IPS-18a (cell line): ENCODE data around the gene BRCA1.
"Not testable (repeated sequence)": the region's sequence is repeated elsewhere in the genome, so short reads cannot be mapped to it uniquely, and the experiment has no call there.

Source experiments
- H3K27ac ChIP-seq: one replicate; pipeline ENCODE4 v1.5.1; 2013; ENCODE audit warnings: low read length
- H3K27me3 ChIP-seq: one replicate; pipeline ENCODE4 v1.6.1; 2013; ENCODE audit warnings: mild to moderate bottlenecking, low read length; ENCODE audit not compliant: control insufficient read depth, insufficient read depth
- H3K36me3 ChIP-seq: one replicate; pipeline ENCODE4 v1.6.1; 2013; ENCODE audit warnings: low read depth, low read length; ENCODE audit not compliant: control insufficient read depth
- H3K4me1 ChIP-seq: one replicate; pipeline ENCODE4 v1.6.1; 2013; ENCODE audit warnings: low read depth, low read length; ENCODE audit not compliant: control insufficient read depth
- H3K4me3 ChIP-seq: one replicate; pipeline ENCODE4 v1.5.1; 2013; ENCODE audit warnings: low read length
- H3K9ac ChIP-seq: one replicate; pipeline ENCODE4 v1.6.1; 2013; ENCODE audit warnings: mild to moderate bottlenecking, low read length, moderate library complexity
- H3K9me3 ChIP-seq: one replicate; pipeline ENCODE4 v1.6.1; 2013; ENCODE audit warnings: low read depth, low read length; ENCODE audit not compliant: control insufficient read depth

The BRCA1 gene

GRCh38 chr17:43127333-43127876 is 2.2 kb upstream of the BRCA1 start:
- H3K27ac ChIP-seq, H3K4me1 ChIP-seq, H3K4me3 ChIP-seq, H3K9ac ChIP-seq, H3K27me3 ChIP-seq, H3K9me3 ChIP-seq, H3K36me3 ChIP-seq: not testable (repeated sequence)

DNA sequence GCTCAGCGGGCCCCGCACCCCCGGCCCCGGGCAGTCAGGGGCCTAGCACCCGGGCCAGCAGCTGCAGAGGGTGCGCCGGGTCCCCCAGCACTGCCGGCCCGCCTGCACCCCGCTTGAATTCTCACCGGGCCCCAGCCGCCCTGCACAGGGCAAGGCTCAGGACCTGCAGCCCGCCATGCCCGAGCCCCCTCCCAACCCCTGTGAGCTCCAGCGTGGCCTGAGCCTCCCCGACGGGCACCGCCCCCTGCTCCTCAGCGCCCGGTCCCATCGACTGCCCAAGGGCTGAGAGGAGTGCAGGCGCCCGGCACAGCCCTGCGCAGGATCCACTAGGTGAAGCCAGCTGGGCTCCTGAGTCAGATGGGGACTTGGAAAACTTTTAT is 1.7 kb upstream of the BRCA1 start:
- Histone ChIP-seq H3K27me3 (no peaks in the 10 kb centered on the region), H3K9me3 (no peaks in the 10 kb centered on the region), H3K27ac (no peak overlapping the region), H3K4me3 (no peak overlapping the region), H3K36me3 (no peaks in the 10 kb centered on the region), H3K9ac (no peak overlapping the region), H3K4me1 (no peaks in the 10 kb centered on the region)

GRCh38 chr17:43125967-43126910 is 1.1 kb upstream of the BRCA1 start:
- Histone ChIP-seq H3K4me1 (no peaks in the 10 kb centered on the region), H3K27me3 (no peaks in the 10 kb centered on the region), H3K27ac (peak overlapping the region; percentile 98), H3K9me3 (no peaks in the 10 kb centered on the region), H3K9ac (peak overlapping the region; percentile 96), H3K4me3 (peak overlapping the region; percentile 96), H3K36me3 (no peaks in the 10 kb centered on the region)

GRCh38 chr17:43118679-43119615 is 6.2 kb downstream of the BRCA1 start:
- Histone ChIP-seq H3K27me3 (no peaks in the 10 kb centered on the region), H3K4me3 (no peak overlapping the region), H3K9me3 (no peaks in the 10 kb centered on the region), H3K27ac (no peak overlapping the region), H3K36me3 (no peaks in the 10 kb centered on the region), H3K4me1 (no peaks in the 10 kb centered on the region), H3K9ac (no peak overlapping the region)

- H3K9me3 ChIP-seq: no peaks in the 10 kb centered on the region
- H3K27ac ChIP-seq: no peak overlapping the region
- no peak overlapping the region for H3K4me3 ChIP-seq
- H3K36me3 ChIP-seq: no peaks in the 10 kb centered on the region
- no peak overlapping the region for H3K9ac ChIP-seq
- no peaks in the 10 kb centered on the region for H3K27me3 ChIP-seq
- no peaks in the 10 kb centered on the region for H3K4me1 ChIP-seq
These were observed 11.0 kb downstream of the BRCA1 start for GRCh38 chr17:43114151-43114552.

GRCh38 chr17:43106552-43106951 is 18.6 kb downstream of the BRCA1 start:
- Histone ChIP-seq H3K4me3 (no peak overlapping the region), H3K27ac (no peak overlapping the region), H3K36me3 (peaks cover 20% of the 10 kb centered on the region), H3K9ac (no peak overlapping the region), H3K4me1 (no peaks in the 10 kb centered on the region), H3K27me3 (no peaks in the 10 kb centered on the region), H3K9me3 (no peaks in the 10 kb centered on the region)

GRCh38 chr17:43105146-43105545 is 20.0 kb downstream of the BRCA1 start:
- Histone ChIP-seq H3K9ac (no peak overlapping the region), H3K4me1 (no peaks in the 10 kb centered on the region), H3K27me3 (no peaks in the 10 kb centered on the region), H3K36me3 (peaks cover 20% of the 10 kb centered on the region), H3K9me3 (no peaks in the 10 kb centered on the region), H3K27ac (no peak overlapping the region), H3K4me3 (no peak overlapping the region)

GRCh38 chr17:43104665-43105064 is 20.5 kb downstream of the BRCA1 start:
- H3K4me1 ChIP-seq: no peaks in the 10 kb centered on the region
- no peak overlapping the region for H3K9ac ChIP-seq
- H3K4me3 ChIP-seq: no peak overlapping the region
- peaks cover 25% of the 10 kb centered on the region for H3K36me3 ChIP-seq
- H3K27me3 ChIP-seq: no peaks in the 10 kb centered on the region
- no peaks in the 10 kb centered on the region for H3K9me3 ChIP-seq
- no peak overlapping the region for H3K27ac ChIP-seq

DNA sequence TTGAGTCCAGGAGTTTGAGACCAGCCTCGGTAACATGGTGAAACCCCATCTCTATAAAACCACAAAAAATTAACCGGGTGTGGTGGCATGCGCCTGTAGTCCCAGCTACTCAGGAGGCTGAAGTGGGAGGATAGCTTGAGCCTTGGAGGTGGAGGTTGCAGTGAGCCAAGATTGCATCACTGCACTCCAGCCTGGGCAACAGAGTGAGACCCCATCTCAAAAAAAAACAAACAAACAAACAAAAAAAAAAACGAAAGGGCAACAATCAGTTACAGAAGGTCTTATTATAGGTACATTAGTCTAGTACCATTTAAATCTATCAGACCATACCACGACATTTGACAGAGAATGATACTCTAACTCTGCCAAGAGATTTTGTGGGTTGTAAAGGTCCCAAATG is 29.8 kb downstream of the BRCA1 start:
- not testable (repeated sequence) for H3K9ac ChIP-seq, H3K4me1 ChIP-seq, H3K27me3 ChIP-seq, H3K4me3 ChIP-seq, H3K27ac ChIP-seq, H3K9me3 ChIP-seq
- peaks cover 44% of the 10 kb centered on the region for H3K36me3 ChIP-seq

DNA sequence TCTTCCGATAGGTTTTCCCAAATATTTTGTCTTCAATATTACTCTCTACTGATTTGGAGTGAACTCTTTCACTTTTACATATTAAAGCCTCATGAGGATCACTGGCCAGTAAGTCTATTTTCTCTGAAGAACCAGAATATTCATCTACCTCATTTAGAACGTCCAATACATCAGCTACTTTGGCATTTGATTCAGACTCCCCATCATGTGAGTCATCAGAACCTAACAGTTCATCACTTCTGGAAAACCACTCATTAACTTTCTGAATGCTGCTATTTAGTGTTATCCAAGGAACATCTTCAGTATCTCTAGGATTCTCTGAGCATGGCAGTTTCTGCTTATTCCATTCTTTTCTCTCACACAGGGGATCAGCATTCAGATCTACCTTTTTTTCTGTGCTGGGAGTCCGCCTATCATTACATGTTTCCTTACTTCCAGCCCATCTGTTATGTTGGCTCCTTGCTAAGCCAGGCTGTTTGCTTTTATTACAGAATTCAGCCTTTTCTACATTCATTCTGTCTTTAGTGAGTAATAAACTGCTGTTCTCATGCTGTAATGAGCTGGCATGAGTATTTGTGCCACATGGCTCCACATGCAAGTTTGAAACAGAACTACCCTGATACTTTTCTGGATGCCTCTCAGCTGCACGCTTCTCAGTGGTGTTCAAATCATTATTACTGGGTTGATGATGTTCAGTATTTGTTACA is 30.9 kb downstream of the BRCA1 start:
- Histone ChIP-seq H3K27ac (no peak overlapping the region), H3K27me3 (no peaks in the 10 kb centered on the region), H3K4me1 (no peaks in the 10 kb centered on the region), H3K9ac (no peak overlapping the region), H3K4me3 (no peak overlapping the region), H3K9me3 (no peaks in the 10 kb centered on the region), H3K36me3 (peaks cover 40% of the 10 kb centered on the region)

- H3K9me3 ChIP-seq: no peaks in the 10 kb centered on the region
- no peaks in the 10 kb centered on the region for H3K4me1 ChIP-seq
- H3K27me3 ChIP-seq: no peaks in the 10 kb centered on the region
- peaks cover 47% of the 10 kb centered on the region for H3K36me3 ChIP-seq
- H3K27ac ChIP-seq: no peak overlapping the region
- H3K4me3 ChIP-seq: no peak overlapping the region
- no peak overlapping the region for H3K9ac ChIP-seq
These were observed 32.3 kb downstream of the BRCA1 start for GRCh38 chr17:43092901-43093300.
